HG03103 (cell line): Measurements from ENCODE around the gene SMARCD3.

Experiments
- ATAC-seq: cut with Tn5 transposase; IDR thresholded peaks from one replicate; pipeline ENCODE4 v1.9.1; 2021; ENCODE audit warnings: low read depth; ENCODE audit not compliant: unreplicated experiment

Gene SMARCD3

GRCh38 chr7:151238924-151239836 is 9.3 kb downstream of the SMARCD3 start:
- ATAC-seq: no peak

- no peak for ATAC-seq
Observed at GRCh38 chr7:151238190-151238810, 10.2 kb downstream of the SMARCD3 start.

- ATAC-seq: no peak
Observed at GRCh38 chr7:151237244-151238189, 11.0 kb downstream of the SMARCD3 start.

GRCh38 chr7:151236406-151236805 is 12.1 kb downstream of the SMARCD3 start:
- no peak for ATAC-seq

- ATAC-seq: no peak
Observed at GRCh38 chr7:151235091-151235787, 13.3 kb downstream of the SMARCD3 start.

- ATAC-seq: no peak
Observed at GRCh38 chr7:151233804-151234203, 14.7 kb downstream of the SMARCD3 start.

GRCh38 chr7:151232917-151233701 is 15.4 kb downstream of the SMARCD3 start:
- ATAC-seq: peak; percentile 10

- peak; percentile 98 for ATAC-seq
Observed at GRCh38 chr7:151232091-151232916, 16.2 kb downstream of the SMARCD3 start, which contains the start of gene CHPF2. Gene CHPF2 (plus strand): TSS chr7:151232483. CDS start chr7:151234012, 1,529 bp downstream.

- no peak for ATAC-seq
Observed at GRCh38 chr7:151231080-151231479, 17.4 kb downstream of the SMARCD3 start.

GRCh38 chr7:151229249-151229648 is 19.2 kb downstream of the SMARCD3 start:
- ATAC-seq: no peak

GRCh38 chr7:151228024-151228866 is 20.2 kb downstream of the SMARCD3 start:
- no peak for ATAC-seq

GRCh38 chr7:151226875-151227782 is 21.4 kb downstream of the SMARCD3 start, which contains the start of gene ABCF2:
Gene ABCF2 (minus strand): TSS chr7:151227205. CDS start chr7:151226458, 747 bp downstream.
- ATAC-seq: peak; percentile 99

- no peak for ATAC-seq
Observed at GRCh38 chr7:151226560-151226874, 22.0 kb downstream of the SMARCD3 start.

- ATAC-seq: no peak
Observed at GRCh38 chr7:151225948-151226510, 22.5 kb downstream of the SMARCD3 start.

GRCh38 chr7:151223728-151224127 is 24.8 kb downstream of the SMARCD3 start:
- ATAC-seq: no peak

- ATAC-seq: no peak
Observed at GRCh38 chr7:151218170-151218569, 30.3 kb downstream of the SMARCD3 start.
